PC-9 (cell line): Measurements from ENCODE around the gene SEMA5A. TPM values are rescaled to one million over a fixed set of nuclear protein-coding genes. Genes with fewer than 3 reads are reported as not detected.

Experiments
- BruUV-seq: library from RNA; stranded (reverse); fragments of 400-500 nt; replicated peaks from 2 replicates; lab custom pipeline; 2021; lab: Mats Ljungman, UMichigan
- CTCF ChIA-PET: fragments of 300-600 bp; sonication (Branson Sonifier 250); formaldehyde crosslinking; loops from one replicate; lab custom pipeline; 2022; ENCODE audit warnings: antibody characterized with exemption; lab: Charles Lee
- POLR2A ChIA-PET: fragments of 300-600 bp; sonication (Branson Sonifier 250); formaldehyde crosslinking; loops from one replicate; lab custom pipeline; 2022; ENCODE audit warnings: antibody characterized with exemption; ENCODE audit not compliant: unreplicated experiment; lab: Charles Lee
- DNase-seq, 2 experiments: peaks; one replicate each; pipeline versions ENCODE4 v3.0.0 to v3.0.0-alpha.2; 2015 to 2022; ENCODE audit warnings: mixed read lengths in 1 of 2
- H2AFZ ChIP-seq: fragments of 200-600 bp; sonication (generic); 2 replicates; pipeline ENCODE4 v1.8.1; 2017; ENCODE audit warnings: antibody characterized with exemption
- H3F3A ChIP-seq: fragments of 200-600 bp; sonication (generic); 2 replicates; pipeline ENCODE4 v1.8.1; 2017; ENCODE audit warnings: antibody characterized with exemption, mild to moderate bottlenecking, low read depth; ENCODE audit not compliant: insufficient read depth
- H3K27ac ChIP-seq: fragments of 200-600 bp; sonication (generic); 2 replicates; pipeline ENCODE4 v1.6.1; 2016; ENCODE audit warnings: mixed run types
- H3K27me3 ChIP-seq: fragments of 200-600 bp; sonication (generic); 2 replicates; pipeline ENCODE4 v1.6.1; 2016; ENCODE audit warnings: low read depth, mixed run types; ENCODE audit not compliant: insufficient read depth
- H3K36me3 ChIP-seq: fragments of 200-600 bp; sonication (generic); 2 replicates; pipeline ENCODE4 v1.6.1; 2016; ENCODE audit warnings: low read depth, mixed run types
- H3K4me1 ChIP-seq: fragments of 200-600 bp; sonication (generic); replicated peaks from 2 replicates; pipeline ENCODE4 v1.6.1; 2016; ENCODE audit warnings: mixed run types; ENCODE audit not compliant: insufficient read depth
- H3K4me2 ChIP-seq: fragments of 200-600 bp; sonication (generic); 2 replicates; pipeline ENCODE4 v1.6.1; 2017; ENCODE audit warnings: mixed run types
- H3K4me3 ChIP-seq: fragments of 200-600 bp; sonication (generic); 2 replicates; pipeline ENCODE4 v1.6.1; 2016; ENCODE audit warnings: mixed run types
- H3K79me2 ChIP-seq: fragments of 200-600 bp; sonication (generic); 2 replicates; pipeline ENCODE4 v1.6.1; 2017; ENCODE audit warnings: low read depth, mixed run types
- H3K9me2 ChIP-seq: fragments of 200-600 bp; sonication (generic); 2 replicates; pipeline ENCODE4 v1.8.1; 2017; ENCODE audit warnings: mild to moderate bottlenecking; ENCODE audit not compliant: insufficient read depth
- H3K9me3 ChIP-seq: fragments of 200-600 bp; sonication (generic); 2 replicates; pipeline ENCODE4 v1.8.1; 2016; ENCODE audit warnings: low read depth; ENCODE audit not compliant: insufficient read depth
- H4K20me1 ChIP-seq: fragments of 200-600 bp; sonication (generic); 2 replicates; pipeline ENCODE4 v1.8.1; 2017; ENCODE audit not compliant: insufficient read depth
- EZH2 ChIP-seq: fragments of 200-600 bp; sonication (generic); IDR thresholded peaks from 2 replicates; pipeline ENCODE4 v1.8.0; 2017; ENCODE audit warnings: antibody characterized with exemption, low read depth
- intact Hi-C: fragments of 100-400 bp; cut with micrococcal nuclease; formaldehyde crosslinking; loops from one replicate; pipeline ENCODE4 v1.10.0; 2022; ENCODE audit not compliant: unreplicated experiment
- total RNA-seq: library from RNA; stranded (reverse); gene quantifications from 2 replicates; pipeline ENCODE4 v1.2.3, GENCODE V29; 2021
- TF ChIP-seq, protein P1 (sequence below): fragments of 200-600 bp; sonication (generic); conservative IDR thresholded peaks from 2 replicates; pipeline ENCODE4 v1.6.1; 2017; ENCODE audit warnings: mixed run types, antibody characterized with exemption, mild to moderate bottlenecking, moderate library complexity

SEMA5A gene
- total RNA-seq, 1 experiment from 2014 or later = not detected

DNA sequence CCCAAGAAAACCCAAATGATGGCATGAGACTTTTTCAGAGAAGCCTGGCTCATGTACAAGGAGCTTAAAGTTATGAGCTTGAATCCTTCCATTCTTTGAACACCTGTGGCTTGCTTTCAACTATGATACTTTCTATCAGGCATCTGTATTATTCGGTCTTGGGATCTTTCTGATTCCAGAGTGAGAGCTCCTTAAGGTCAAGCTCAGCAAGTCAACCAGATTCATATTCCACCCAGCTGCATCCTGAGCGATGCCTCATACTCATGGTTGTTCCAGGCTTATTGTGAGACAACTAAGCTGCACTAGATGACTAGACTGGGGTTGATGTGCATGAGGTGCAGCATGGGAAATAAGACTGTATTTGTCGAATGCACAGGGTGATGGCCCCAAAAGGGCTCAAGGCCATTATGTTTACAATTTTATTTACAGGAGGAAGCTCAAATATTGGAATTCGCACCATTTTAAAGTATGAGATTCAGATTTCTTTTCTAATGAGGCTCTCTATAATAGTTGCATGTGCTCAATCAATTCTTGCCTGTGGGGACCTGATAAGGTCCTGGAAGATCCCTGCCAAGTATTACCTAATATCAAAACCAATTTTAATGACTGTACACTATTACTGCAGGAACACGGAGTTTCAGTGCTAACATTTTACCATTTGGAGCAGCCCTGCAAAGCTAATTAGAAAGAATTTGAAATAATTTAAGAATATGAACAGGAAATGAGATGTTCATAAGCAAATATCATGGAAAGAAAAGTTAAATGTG is 453.8 kb downstream of the SEMA5A start:
- no peaks in the 10 kb centered on the region for H3K27me3 ChIP-seq
- H4K20me1 ChIP-seq = no peaks in the 10 kb centered on the region
- H2AFZ ChIP-seq = no peak overlapping the region
- no peak overlapping the region for H3K27ac ChIP-seq
- CTCF ChIA-PET = no interaction called here
- H3K79me2 ChIP-seq = no peaks in the 10 kb centered on the region
- H3K36me3 ChIP-seq = no peaks in the 10 kb centered on the region
- intact Hi-C loops = no loop called here
- no peak overlapping the region for H3K4me3 ChIP-seq
- H3F3A ChIP-seq = no peaks in the 10 kb centered on the region
- POLR2A ChIA-PET = no interaction called here
- no peak for DNase-seq
- H3K9me3 ChIP-seq = no peaks in the 10 kb centered on the region
- no peaks in the 10 kb centered on the region for H3K4me1 ChIP-seq
- no peak overlapping the region for H3K4me2 ChIP-seq
- H3K9me2 ChIP-seq = 0 out of 2 replicates have a peak, but pooled peaks cover 5% of the 10 kb centered on the region
- TF ChIP-seq, protein P1, sequence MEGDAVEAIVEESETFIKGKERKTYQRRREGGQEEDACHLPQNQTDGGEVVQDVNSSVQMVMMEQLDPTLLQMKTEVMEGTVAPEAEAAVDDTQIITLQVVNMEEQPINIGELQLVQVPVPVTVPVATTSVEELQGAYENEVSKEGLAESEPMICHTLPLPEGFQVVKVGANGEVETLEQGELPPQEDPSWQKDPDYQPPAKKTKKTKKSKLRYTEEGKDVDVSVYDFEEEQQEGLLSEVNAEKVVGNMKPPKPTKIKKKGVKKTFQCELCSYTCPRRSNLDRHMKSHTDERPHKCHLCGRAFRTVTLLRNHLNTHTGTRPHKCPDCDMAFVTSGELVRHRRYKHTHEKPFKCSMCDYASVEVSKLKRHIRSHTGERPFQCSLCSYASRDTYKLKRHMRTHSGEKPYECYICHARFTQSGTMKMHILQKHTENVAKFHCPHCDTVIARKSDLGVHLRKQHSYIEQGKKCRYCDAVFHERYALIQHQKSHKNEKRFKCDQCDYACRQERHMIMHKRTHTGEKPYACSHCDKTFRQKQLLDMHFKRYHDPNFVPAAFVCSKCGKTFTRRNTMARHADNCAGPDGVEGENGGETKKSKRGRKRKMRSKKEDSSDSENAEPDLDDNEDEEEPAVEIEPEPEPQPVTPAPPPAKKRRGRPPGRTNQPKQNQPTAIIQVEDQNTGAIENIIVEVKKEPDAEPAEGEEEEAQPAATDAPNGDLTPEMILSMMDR = no peak
- TF ChIP-seq EZH2 = no peak
- BruUV-seq = no TSS peak

DNA sequence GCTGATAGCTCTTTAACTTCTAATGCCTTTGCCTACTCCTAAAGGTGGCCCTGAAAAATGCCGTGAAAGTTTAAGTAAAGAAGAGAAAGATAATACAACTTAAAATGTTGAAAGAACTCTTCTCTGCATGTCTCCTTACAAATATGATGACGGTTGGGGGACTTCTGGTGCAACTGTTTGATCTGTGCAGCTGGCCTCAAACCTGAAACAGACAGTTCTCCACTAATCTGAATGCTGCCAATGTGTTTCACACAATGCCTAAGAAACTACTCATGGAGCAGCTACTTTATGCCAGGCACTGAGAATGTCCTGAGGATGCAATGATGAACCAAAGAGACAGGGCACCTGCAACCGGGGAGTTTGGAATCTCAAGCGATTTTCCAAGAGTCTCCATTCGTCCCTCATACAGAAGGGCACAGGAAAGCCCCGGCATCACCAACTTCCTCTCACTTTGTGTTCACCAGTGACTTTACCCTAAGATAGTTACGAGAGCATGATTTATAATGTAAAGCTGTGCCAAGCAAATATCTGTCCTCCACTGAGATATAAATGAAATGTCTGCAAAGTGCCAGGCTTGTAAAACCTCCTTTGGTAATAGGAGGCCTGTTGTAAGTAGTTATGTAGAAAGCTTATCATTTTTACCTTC is 455.4 kb downstream of the SEMA5A start:
- no TSS peak for BruUV-seq
- H3K4me1 ChIP-seq = no peaks in the 10 kb centered on the region

DNA sequence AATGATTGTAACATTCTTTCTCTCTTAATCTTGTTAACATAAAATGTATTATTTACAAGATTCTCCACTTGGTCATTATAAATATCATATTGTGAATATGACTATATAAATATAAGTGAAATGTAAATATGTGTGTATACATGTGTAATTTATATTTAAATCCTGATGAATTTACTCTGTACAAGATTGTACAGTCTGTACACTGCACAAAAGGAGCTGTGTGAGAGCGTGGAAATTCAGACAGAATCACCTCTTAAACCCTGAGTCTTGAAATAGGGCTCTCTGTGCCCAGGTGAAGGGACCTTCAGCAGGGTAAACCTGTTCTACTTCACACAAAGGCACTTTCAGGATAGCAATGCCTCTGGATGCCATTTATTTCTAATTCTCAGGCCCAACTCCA is 456.0 kb downstream of the SEMA5A start:
- intact Hi-C loops = no loop called here
- no peak overlapping the region for H3K27ac ChIP-seq
- BruUV-seq = no TSS peak
- H2AFZ ChIP-seq = no peak overlapping the region
- no peak overlapping the region for H3K4me2 ChIP-seq
- no peaks in the 10 kb centered on the region for H3K36me3 ChIP-seq
- DNase-seq = no peak
- no peaks in the 10 kb centered on the region for H3K9me3 ChIP-seq
- no peaks in the 10 kb centered on the region for H4K20me1 ChIP-seq
- ChIA-PET POLR2A (no interaction called here), CTCF (no interaction called here)
- no peaks in the 10 kb centered on the region for H3K27me3 ChIP-seq
- 0 out of 2 replicates have a peak, but pooled peaks cover 5% of the 10 kb centered on the region for H3K9me2 ChIP-seq
- H3F3A ChIP-seq = no peaks in the 10 kb centered on the region
- no peak overlapping the region for H3K4me3 ChIP-seq
- TF ChIP-seq EZH2 = no peak
- TF ChIP-seq, protein P1 = no peak
- no peaks in the 10 kb centered on the region for H3K4me1 ChIP-seq
- H3K79me2 ChIP-seq = no peaks in the 10 kb centered on the region

More for the DNA sequence above, 455.4 kb downstream of the SEMA5A start:
- Histone ChIP-seq H3K4me2 (no peak overlapping the region), H3K79me2 (no peaks in the 10 kb centered on the region), H3K9me2 (0 out of 2 replicates have a peak, but pooled peaks cover 5% of the 10 kb centered on the region), H2AFZ (no peak overlapping the region), H4K20me1 (no peaks in the 10 kb centered on the region), H3K27ac (no peak overlapping the region), H3K4me3 (no peak overlapping the region), H3K36me3 (no peaks in the 10 kb centered on the region), H3F3A (no peaks in the 10 kb centered on the region), H3K9me3 (no peaks in the 10 kb centered on the region), H3K27me3 (no peaks in the 10 kb centered on the region)
- intact Hi-C loops = no loop called here
- ChIA-PET POLR2A (no interaction called here), CTCF (no interaction called here)
- no peak for TF ChIP-seq EZH2
- TF ChIP-seq, protein P1 = no peak
- DNase-seq = no peak
